GM20431 (cell line): ENCODE data around the gene SAP30BP.

Experiments
- in situ Hi-C: fragments of 300-500 bp; cut with MseI, MboI; formaldehyde crosslinking; loops from one replicate; pipeline ENCODE4 v1.15.0; 2020; ENCODE audit warnings: low sequenced_read_pairs; ENCODE audit not compliant: unreplicated experiment

Gene SAP30BP

DNA sequence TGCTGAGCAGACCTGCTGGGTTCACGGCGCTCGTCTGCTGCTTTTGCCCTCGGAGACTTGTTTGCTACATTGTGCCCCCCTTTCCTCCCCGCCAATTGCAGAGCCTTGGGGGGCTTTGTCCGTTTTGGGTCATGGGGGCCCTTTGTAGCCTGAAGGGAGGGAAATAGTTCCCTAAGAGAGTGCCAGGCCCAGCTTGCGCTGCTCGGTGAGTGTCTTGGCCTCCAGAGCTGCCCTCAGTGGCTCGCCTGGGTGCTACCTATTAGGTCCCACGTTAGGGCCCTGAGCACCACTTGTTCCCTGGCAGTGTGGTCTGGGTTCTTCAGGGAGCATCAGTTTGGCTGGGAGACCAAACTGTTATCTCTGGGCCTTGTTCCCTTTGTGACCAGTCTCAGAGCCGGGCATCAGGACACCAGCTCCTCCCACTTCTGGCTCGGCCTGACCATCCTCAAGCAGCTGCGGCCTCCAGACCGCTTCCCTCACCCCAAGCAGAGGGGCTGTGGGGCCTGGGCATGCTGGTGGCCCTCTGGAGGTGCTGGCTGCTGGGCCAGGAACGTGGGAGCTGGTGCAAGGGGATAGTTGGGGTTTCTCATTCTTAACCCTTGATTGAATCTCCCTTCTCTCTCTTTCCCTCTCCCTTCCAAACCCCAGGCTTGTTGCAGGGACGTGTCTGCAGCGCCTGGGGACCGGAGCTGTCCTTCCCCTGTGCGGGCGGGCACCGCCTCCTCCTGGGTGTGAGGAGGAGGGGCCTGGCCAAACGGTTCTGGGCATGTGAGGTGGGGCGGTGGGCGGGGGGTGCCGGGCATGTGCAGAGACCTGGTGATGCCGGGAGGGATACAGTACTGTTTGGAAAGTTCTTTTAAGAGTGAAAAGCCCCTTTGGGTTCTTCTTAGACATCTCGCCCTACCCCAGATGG, 38.1 kb downstream of the SAP30BP start:
- in situ Hi-C loops, result no loop called here

DNA sequence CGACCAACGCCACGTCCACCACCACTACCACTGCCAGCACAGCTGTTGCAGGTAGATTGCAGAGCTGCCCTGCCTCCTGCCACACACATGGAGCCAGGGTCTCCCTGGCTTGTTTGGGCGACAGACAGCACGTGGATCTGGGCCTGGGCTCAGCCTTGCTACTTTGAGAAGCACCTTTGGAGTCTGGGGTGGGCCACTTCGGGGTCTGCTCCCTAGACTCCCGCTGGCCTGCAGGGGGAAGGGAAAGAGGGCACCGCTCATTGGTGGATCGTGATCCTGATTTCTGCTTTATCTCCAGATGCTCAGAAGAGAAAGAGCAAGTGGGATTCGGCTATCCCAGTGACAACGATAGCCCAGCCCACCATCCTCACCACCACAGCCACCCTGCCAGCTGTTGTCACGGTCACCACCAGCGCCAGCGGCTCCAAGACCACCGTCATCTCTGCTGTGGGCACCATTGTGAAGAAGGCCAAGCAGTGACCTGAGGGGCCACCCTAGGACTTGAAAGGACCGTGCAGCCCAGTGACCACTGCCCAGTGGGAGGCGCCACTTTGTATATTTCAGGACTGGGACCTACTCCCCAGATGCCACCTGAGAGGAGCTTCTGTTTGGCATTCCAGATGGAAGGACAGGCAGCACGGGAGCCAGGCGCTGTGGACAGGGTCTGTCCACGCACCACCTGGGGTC, 39.0 kb downstream of the SAP30BP start:
- in situ Hi-C loops, result no loop called here

DNA sequence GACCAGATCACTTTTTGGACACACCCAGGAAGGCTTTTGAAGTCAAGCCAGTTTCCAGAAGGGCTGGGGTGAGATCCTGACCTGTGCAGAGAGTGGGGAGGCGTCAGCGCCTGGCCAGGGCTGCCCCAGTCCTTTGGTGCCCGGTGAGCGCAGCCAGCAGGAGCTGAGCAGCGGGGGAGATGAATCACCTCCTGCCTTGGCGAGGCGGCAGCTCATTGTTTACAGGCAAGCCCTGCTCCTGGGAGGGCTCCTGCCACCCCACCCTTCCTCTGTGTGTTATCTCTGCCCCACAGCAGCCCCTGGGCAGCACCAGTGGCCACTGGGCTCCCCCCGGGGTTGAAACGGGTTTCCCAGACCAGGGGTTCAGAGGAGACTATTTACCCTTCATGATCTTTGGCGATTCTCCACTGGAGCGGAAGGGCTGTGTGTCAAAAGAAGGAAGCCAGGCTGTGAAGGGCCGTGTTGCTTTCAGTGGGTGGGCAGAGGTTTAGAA, 40.0 kb downstream of the SAP30BP start:
- in situ Hi-C loops, result no loop called here

DNA sequence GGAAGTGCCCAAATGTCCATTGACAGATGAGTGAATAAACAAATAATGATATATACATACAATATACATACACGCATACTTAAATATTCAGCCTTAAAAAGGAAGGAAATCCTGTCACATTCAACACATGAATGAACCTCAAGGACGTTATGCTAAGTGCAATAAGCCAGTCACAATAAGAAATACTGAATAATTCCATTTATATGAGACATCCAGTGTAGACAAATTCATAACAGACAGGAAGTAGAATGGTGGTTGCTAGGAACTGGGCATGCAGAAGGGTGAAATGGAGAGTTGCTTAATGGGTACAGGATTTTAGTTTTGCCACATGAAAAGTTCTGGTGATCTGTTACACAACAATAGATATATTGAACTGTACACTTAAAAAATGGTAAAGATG, 45.3 kb downstream of the SAP30BP start:
- in situ Hi-C loops, result no loop called here

DNA sequence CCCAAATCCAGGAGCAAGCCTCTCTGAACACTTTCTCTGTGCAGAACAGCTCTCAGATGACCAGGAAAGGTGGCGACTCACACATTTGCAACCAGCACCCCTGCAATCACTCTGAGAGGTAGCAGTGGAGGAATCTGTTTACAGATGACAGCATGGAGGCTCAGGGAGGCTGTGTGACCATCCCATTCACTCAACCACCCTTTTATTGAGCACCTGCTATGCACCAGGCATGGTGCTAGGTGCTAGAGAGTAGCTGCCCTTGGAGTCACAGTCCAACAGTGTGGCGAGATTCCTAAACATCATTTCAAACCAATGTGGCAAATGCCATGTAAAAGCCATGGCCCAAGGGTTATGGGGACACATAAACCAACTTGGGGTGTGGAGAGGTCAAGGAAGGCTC, 52.6 kb downstream of the SAP30BP start:
- in situ Hi-C loops, result no loop called here

DNA sequence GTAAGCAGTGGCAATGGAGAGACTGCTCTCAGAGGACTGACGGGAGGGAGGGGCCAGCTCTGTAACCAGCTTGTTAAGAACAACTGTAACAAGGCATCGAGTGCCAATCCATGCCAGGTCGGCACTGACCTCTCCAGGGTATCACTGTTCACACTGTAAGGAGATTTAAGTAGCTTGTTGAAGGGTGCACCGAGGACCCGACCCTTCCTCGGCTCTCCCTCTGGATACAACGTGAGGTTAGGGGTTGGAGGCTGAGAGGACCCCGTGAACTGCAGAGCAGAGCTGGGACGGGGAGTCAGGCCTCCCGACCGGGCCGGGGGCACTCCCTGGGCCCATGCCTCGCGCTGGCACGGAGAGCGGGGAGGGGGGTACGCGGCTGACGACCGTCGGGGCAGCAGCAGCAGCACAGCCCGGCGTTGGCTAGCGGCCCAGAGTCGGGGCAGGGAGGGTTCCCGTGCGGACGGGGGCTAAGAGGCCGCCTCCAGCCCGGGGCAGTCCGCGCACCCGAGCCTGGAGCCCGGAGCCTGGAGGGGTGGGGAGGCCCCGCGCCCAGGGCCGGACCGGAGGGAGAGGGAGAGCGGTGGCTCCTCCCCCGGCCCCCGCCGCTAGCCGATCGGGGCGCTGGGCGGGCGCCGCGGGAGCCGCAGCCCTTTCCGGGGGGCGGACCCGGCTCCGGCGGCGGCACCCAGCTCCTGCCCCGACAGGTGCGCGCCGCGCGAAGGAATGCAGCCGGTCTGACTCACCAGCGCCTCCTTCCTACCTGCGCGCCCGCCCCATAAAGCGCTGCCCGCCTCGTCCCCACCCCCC, 53.7 kb downstream of the SAP30BP start, which contains the start of gene ITGB4:
Gene ITGB4, plus strand, starts transcription at position 804 of the 807 bp plus-strand sequence. CDS start 3,245 bp downstream, outside the sequence.
- in situ Hi-C loops, result no loop called here

DNA sequence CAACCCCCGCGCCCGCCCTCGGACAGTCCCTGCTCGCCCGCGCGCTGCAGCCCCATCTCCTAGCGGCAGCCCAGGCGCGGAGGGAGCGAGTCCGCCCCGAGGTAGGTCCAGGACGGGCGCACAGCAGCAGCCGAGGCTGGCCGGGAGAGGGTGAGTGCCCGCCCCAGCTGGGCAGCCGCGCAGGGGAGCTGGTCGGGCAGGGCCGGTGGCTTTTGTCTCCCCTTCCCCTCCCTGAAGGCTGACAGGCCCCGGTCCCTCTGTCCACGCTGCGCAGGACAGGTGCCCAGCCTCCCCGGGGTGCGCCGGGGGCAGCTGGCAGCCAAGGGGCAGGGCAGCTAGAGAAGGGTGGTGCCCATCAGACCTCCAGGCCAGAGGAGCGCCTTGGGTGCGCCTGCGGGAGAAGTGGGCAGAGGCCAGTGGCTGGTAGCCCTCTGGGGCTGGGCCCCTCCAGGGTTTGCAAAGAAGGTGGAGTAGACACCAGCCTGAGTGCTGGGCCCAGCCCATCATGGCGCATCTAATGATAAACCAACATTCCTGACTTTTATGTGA, 54.4 kb downstream of the SAP30BP start:
- in situ Hi-C loops, result no loop called here

DNA sequence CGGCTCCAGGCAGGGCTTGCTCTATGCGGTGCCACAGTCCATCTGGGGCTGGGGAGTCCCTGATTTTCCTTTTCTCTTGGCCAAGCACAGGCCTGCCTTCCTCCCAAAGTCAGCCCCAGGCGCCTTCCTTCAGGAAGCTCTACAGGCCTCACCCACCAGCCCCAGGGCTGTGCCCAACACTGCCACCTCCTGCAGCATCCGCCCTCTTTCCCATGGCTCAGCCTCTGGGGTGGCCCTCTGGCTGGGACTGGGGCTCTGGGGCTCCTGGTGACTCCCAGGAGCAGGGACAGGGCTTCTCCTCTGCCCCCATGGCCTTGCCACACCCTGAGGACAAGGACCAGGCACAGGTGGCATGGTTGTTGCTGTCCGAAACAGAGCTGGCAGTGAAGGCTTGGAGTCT, 54.9 kb downstream of the SAP30BP start:
- in situ Hi-C loops, result no loop called here

DNA sequence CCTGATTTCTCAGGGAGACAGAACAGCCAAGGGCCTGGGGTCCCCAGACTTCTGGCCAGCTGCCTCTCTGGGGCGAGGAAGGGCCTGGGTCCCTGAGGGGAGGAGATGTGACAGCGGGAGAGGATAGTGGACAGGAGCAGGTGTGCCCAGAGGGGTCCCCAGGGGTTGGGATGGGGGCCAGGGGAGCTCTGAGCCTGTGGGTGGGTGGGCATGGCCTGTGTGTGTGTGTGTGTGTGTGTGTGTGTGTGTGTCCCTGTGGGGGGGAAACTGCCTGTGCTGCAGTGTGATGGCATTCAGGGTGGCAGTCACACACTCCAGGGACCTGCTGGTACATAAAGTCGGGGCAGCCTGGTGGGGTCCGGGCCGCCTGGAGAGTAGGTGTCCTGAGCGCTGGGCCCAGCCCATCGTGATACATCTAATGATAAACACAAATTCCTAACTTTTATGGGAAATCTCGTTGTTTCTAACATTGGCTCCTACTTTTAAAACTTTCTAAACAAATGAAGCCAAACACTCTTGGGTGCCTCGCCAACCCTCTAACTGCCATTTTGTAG, 55.5 kb downstream of the SAP30BP start:
- in situ Hi-C loops, result no loop called here

DNA sequence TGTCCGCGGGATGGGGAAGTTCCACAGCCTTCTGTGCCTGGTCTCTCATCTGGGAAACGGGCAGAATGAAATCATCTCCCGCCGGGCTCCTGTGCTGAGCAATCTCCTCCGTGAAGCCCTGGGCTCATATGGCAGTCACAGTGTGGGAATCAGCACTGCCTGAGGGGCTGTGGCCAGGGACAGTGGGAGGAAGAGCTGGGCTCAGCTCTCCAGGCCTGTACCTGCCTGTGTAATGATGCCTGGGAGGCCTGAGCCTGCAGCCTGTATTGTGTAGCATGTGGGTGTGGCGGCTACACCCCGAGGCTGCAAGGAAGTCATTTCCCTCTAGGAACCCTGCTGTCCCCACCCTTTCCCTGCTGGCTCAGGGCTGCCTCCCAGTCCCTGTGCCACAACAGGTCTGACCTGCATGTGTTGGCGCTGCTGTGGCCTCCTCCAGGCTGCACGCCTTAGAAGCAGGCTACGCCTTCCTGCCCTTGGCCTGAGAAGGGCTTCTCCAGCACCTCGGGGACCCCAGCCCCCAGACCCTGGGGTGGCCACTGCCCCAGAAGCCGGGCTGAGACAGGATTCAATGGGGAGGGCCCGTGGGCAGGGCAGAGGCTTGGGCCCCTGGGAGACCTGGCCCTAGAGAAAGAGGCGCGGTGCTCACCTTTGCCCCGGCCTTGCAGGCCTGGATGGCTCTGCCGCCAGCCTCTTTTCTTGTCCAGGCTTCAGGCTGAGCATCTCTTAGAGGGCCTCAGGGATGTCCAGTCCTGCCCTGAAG, 56.2 kb downstream of the SAP30BP start:
- in situ Hi-C loops, result no loop called here

DNA sequence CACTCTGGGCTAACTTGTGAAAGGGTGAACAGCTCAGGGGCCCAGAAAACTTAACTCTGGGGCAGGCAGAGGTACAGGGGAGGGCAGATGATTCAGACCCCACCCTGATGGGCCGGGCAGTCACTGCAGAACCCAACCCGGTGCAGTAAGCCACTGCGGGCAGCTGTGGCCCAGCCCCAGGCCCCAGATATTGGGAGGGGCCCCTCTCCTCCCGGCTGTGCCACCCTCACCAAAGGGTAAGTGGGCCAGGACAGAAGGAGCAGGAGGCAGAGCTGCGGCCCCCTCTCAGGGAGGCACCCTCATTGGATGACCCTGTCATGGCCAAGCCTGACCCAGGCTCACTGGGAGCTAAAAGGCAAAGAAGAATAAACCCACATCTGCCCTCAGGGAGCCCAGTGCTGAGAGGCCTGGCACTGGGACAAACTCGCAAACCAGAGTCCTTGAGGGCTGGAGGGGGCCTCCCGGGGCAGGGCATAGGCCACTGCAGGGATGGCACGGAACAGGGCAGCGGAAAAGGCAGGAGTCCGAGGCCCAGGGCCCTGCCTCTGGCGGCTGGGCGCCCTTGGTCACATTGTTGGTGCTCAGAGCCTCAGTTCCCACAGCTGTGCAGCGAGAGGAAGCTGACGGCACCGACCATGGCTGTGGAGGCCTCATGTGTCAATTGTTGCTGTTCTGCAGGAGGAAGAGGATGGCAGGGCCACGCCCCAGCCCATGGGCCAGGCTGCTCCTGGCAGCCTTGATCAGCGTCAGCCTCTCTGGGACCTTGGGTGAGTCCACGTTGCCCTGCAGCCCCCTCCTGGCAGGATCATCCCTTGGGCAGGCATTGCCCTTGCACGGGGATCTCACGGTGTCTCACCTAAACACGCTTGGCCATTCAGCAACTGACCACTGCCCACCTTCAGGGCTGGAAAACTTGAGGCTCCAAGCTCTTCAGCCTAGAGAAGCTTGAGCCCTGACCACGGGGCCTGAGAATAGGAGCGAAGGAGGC, 57.2 kb downstream of the SAP30BP start:
- in situ Hi-C loops, result no loop called here

DNA sequence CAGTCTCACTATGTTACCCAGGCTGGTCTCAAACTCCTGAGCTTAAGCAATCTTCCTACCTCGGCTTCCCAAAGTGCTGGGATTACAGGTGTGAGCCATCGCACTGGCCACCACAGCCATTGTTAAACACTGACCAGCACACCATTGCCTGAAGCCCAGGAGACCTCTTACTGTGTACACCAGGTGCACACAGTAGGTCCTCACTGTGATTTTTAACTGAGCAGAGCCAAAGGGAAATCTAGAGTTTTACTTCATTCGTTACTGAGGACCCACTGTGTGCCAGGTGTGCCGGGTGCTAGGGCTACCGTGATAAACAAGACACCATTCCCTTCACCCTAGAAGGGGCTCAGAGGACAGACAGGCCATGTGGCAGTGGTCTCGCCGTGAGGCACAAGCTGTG, 58.4 kb downstream of the SAP30BP start:
- in situ Hi-C loops, result no loop called here

DNA sequence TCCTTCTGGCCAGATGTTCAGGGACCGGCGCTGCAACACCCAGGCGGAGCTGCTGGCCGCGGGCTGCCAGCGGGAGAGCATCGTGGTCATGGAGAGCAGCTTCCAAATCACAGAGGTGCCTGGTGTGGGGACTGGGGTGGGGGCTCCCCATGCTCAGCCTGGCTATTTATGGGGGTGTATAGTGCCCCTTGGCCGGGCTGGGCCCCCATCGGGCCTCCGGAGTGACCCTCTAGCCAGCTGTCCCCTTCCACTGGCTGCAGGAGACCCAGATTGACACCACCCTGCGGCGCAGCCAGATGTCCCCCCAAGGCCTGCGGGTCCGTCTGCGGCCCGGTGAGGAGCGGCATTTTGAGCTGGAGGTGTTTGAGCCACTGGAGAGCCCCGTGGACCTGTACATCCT, 60.3 kb downstream of the SAP30BP start:
- in situ Hi-C loops, result no loop called here

DNA sequence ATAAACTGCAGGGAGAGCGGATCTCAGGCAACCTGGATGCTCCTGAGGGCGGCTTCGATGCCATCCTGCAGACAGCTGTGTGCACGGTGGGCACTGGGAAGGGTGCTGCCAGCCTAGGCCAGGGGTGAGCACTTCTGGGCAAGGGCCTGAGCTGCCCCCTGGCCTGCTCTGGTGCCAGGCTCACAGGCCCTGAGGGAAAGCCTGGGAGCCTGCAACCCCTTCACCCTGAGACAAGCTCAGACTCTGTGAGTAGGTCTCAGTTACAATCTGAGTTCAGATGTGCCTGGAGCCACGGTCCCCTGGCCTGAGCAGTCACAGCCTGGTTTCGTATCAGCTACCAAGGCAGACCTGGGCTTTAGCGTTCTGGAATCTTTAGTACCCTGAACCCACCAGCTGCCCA, 62.2 kb downstream of the SAP30BP start:
- in situ Hi-C loops, result no loop called here

DNA sequence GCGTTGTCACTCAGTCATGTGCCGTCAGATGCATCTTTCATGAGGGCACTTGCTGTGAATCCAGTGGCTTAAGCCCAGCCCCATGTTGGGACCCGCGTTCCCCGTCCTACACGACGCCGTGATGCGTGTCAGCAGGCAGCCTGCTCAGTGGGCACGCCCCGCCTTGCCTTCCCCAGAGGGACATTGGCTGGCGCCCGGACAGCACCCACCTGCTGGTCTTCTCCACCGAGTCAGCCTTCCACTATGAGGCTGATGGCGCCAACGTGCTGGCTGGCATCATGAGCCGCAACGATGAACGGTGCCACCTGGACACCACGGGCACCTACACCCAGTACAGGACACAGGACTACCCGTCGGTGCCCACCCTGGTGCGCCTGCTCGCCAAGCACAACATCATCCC, 62.9 kb downstream of the SAP30BP start:
- in situ Hi-C loops, result no loop called here

DNA sequence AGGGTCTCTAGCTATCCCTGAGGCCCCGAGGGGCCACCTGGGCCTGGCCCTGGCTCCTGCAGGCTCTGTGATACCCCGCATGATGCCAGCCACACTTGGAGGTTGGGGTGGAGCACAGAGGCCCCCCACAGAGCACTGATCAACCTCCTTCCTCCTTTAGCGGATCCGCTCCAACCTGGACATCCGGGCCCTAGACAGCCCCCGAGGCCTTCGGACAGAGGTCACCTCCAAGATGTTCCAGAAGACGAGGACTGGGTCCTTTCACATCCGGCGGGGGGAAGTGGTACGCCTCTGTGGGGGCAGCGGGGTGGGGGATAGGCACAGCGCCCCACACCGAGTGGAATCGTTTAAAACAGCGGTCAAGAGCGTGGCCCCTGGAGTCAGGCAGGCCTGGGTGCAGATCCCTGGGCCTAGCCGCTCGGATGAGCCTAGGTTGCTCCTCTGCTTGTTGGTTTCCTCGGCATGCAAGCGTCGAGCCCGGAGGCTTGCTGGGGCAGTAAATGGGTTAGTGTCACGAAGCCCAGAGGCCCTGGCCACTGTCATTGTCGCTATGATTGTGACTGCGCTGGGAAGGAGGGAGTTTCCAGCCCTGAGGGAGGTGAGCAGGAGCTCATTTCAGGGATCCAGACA, 64.1 kb downstream of the SAP30BP start:
- in situ Hi-C loops, result no loop called here

DNA sequence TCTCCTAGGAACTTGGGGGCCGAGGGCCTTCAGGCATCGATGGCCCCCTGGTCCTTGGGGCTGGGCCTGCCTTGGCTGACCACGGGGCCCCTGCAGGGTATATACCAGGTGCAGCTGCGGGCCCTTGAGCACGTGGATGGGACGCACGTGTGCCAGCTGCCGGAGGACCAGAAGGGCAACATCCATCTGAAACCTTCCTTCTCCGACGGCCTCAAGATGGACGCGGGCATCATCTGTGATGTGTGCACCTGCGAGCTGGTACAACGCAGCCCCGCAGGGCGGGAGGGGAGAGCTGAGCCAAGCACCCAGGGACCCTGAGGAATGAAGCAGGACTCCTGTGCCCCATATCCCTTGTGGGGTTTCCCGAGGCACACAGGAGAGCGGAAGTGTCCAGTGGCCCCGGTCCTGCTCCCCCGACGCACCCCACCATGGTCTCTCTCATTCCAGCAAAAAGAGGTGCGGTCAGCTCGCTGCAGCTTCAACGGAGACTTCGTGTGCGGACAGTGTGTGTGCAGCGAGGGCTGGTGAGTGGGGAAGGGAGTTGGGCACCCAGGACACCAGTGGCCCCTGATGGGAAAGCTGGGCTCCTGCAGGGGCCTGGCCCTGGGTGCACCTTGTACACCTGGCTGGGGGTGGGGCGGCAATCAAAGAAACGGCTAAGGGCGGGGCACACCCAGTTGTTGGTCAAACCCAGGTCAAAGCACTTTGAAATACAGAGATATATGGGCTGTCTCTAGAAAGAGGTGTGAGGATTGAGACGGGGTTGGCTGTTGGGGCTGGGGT, 64.8 kb downstream of the SAP30BP start:
- in situ Hi-C loops, result no loop called here
